Brain microvascular endothelial cell (primary cell): Measurements from ENCODE around the gene SFXN5.
A peak's percentile ranks its signal among the peaks of the same experiment; 100 is the strongest.

Experiments
- DNase-seq: peaks from one replicate; pipeline ENCODE4 v3.0.0-alpha.2; 2020
- H3K27ac ChIP-seq: fragments of 250-450 bp; sonication (Bioruptor Pico); 2 replicates; pipeline ENCODE4 v1.5.1; 2020; ENCODE audit warnings: mild to moderate bottlenecking, moderate library complexity
- H3K27me3 ChIP-seq: fragments of 250-450 bp; sonication (Bioruptor Pico); replicated peaks from 2 replicates; pipeline ENCODE4 v1.5.1; 2020; ENCODE audit warnings: mild to moderate bottlenecking
- H3K36me3 ChIP-seq: fragments of 250-450 bp; sonication (Bioruptor Pico); replicated peaks from 2 replicates; pipeline ENCODE4 v1.5.1; 2020; ENCODE audit warnings: mild to moderate bottlenecking
- H3K4me3 ChIP-seq: 2 replicates; pipeline ENCODE4 v1.5.1; 2011; ENCODE audit warnings: low read depth, mild to moderate bottlenecking, control low read depth, low read length, moderate library complexity
- CTCF ChIP-seq: IDR thresholded peaks from 2 replicates; pipeline ENCODE4 v1.5.1; 2011; ENCODE audit warnings: low read depth, mild to moderate bottlenecking, moderate library complexity, low read length, control low read depth, inconsistent platforms; ENCODE audit errors: missing control alignments
- in situ Hi-C: cut with HindIII; loops from 2 replicates; pipeline ENCODE4 v1.10.0; 2017; ENCODE audit warnings: low sequenced_read_pairs, low pct_ligation_motif_present

The SFXN5 gene

DNA sequence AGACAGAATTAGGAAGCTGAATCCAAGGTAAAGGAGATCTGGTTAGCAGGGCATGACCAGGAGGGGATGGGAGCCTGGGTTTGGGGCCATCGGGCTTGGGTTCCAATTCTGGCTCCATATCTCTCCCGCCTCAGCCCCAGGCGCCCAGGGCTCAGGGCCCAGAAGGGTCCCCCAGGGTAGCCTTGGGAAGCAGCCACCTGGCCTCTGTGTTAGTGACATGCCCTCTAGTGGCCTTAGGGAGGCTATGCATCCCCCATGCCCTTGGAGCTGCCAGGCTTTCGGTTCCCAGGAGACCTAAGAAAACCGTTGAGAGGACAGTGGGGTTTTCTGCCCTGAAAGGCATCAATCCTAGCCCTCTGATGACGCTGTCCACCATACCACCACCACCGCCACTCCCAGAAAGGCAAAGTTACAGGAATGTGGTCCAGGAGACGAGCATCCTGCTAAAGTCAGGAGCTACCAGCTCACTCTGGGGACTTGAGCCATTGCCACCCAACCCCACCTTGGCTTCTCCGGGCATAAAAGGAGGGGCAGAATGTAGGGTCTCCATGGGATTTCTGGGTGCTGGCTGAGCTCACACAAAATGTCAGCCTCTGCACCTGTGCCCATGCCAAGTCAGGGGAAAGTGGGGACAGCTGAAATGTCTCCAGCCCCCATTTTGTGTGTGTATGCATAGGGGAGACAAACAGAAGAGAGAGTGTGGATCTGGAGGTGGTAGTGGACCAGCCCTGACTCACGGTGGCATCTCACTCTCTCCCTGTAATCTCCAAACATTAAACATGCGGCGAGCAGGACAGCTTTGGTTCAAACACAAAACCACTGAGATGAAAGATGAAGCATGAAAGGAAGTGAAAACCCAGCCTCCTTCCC is 97.7 kb downstream of the SFXN5 start:
- H3K4me3 ChIP-seq: no peak overlapping the region
- peak; percentile 95 for TF ChIP-seq CTCF
- no peak overlapping the region for H3K27ac ChIP-seq
- peak; percentile 40 for DNase-seq
- in situ Hi-C loops: no loop called here
- no peaks in the 10 kb centered on the region for H3K27me3 ChIP-seq
- H3K36me3 ChIP-seq: no peaks in the 10 kb centered on the region

DNA sequence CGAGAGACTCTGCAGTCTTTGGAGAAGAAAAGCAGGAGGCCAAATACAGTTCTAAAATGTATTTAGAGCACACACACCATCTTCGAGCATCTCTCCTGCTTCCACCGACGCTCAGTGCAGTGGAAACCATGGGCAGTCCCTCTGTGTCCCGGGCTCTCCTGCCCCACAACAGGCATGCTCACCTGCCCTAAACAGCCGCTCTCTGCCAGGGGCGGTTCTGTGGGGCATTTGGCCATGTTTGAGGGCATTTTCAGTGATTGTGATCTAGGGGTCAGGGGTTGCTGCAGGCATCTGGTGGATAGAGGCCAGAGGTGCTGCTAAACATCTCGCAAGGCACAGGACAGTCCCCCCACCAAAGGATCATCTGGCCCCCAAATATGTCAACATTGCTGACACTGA is 98.4 kb downstream of the SFXN5 start:
- H3K27ac ChIP-seq: no peak overlapping the region
- DNase-seq: no peak
- no peak for TF ChIP-seq CTCF
- H3K27me3 ChIP-seq: no peaks in the 10 kb centered on the region
- no peaks in the 10 kb centered on the region for H3K36me3 ChIP-seq
- in situ Hi-C loops: no loop called here
- H3K4me3 ChIP-seq: no peak overlapping the region

DNA sequence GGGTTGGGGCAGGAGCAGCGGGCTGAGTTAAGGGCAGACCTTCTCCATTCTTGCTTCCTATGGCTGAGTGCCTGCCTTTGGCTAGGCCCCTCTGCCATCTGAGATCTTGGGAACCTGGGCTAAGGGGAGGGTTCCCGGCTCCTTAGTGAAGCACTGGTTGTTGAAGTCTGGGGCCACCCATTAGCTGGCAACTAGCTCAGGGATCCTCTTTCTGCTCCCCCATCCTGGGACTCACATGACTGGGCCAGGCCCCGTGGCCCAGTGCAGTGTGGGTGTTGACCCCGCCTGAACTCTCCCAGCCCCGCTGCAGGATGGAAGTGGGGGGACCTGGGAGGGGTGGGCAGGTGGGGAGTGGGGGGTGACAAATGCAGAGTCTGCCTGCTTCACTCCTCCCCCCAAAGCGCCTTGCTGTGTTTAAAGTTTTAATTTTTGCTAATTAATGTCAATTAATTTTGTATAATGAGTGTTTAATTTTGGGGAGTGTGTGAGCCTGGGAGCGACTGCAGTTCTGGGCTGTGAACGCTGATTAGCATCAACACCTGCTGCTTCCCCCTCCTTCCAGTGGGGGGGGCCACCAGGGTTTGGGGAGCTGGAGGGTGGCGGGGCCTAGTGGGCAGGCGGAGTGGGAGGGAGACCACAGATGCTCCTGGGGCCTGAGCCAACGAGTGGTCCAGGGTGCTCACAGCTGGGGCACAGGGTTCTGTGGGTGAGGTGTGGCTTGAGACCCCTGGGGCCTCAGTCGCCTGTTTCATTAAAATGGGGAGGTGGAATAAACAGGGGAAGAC is 99.0 kb downstream of the SFXN5 start:
- in situ Hi-C loops: no loop called here
- no peak for TF ChIP-seq CTCF
- Histone ChIP-seq H3K4me3 (no peak overlapping the region), H3K36me3 (no peaks in the 10 kb centered on the region), H3K27me3 (no peaks in the 10 kb centered on the region), H3K27ac (no peak overlapping the region)
- no peak for DNase-seq

GRCh38 chr2:72971036-72971435 is 100.5 kb downstream of the SFXN5 start:
- DNase-seq: no peak
- no peaks in the 10 kb centered on the region for H3K36me3 ChIP-seq
- H3K27ac ChIP-seq: no peak overlapping the region
- no peak for TF ChIP-seq CTCF
- H3K4me3 ChIP-seq: no peak overlapping the region
- in situ Hi-C loops: no loop called here
- no peaks in the 10 kb centered on the region for H3K27me3 ChIP-seq

DNA sequence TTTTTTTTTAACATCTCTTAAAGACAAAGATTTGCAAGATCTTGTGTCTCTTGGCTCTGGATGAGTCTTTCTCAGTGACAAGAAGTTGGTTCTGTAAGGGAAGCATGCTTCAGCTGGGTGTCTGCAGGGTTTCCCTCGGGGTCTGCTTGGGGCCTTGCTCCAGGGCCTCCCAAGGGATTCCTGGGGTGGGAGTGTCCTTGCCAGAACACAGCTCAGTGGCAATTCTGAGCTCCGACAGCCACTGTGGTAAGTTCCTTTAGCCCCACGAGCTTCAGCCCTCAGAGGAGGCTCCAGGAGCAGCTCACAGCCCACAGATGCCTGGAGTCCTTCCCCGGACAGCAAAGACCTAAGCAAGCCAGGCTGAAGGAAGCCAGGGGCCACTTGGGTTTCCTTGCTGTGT is 101.8 kb downstream of the SFXN5 start:
- no peak for DNase-seq
- no peak overlapping the region for H3K4me3 ChIP-seq
- no peak for TF ChIP-seq CTCF
- H3K27me3 ChIP-seq: no peaks in the 10 kb centered on the region
- H3K36me3 ChIP-seq: no peaks in the 10 kb centered on the region
- no peak overlapping the region for H3K27ac ChIP-seq
- in situ Hi-C loops: no loop called here
